ENCODE data around the gene MYBPC3.

Gene MYBPC3

GRCh38 chr11:47359162-47359561 is 6.7 kb upstream of the MYBPC3 start:
- DNase-seq (ENCODE audit: insufficient read length, low spot score): no peak
- FAIRE-seq: no peak

- FAIRE-seq (no peak), DNase-seq (ENCODE audit: insufficient read length, low spot score) (no peak)
These were observed 6.2 kb upstream of the MYBPC3 start for GRCh38 chr11:47358731-47359051.

- no peak for DNase-seq (ENCODE audit: insufficient read length, low spot score)
- FAIRE-seq: no peak
These were observed 5.7 kb upstream of the MYBPC3 start for GRCh38 chr11:47357985-47358730.

GRCh38 chr11:47356998-47357329 is 4.5 kb upstream of the MYBPC3 start:
- no peak for FAIRE-seq
- DNase-seq (ENCODE audit: insufficient read length, low spot score): no peak

GRCh38 chr11:47356129-47356997 is 3.9 kb upstream of the MYBPC3 start:
- FAIRE-seq (no peak), DNase-seq (ENCODE audit: insufficient read length, low spot score) (no peak)

- DNase-seq (ENCODE audit: insufficient read length, low spot score): no peak
- FAIRE-seq: no peak
These were observed 3.0 kb upstream of the MYBPC3 start for GRCh38 chr11:47355283-47356128.

- no peak for FAIRE-seq
- no peak for DNase-seq (ENCODE audit: insufficient read length, low spot score)
These were observed 2.4 kb upstream of the MYBPC3 start for GRCh38 chr11:47354913-47355282.

- no peak for DNase-seq (ENCODE audit: insufficient read length, low spot score)
- no peak for FAIRE-seq
These were observed 1.7 kb upstream of the MYBPC3 start for GRCh38 chr11:47353978-47354774.

- FAIRE-seq: no peak
These were observed 1.1 kb downstream of the MYBPC3 start for GRCh38 chr11:47351156-47352126.

GRCh38 chr11:47350315-47350714 is 2.2 kb downstream of the MYBPC3 start:
- DNase-seq (ENCODE audit: insufficient read length, low spot score): no peak
- no peak for FAIRE-seq

More at GRCh38 chr11:47351156-47352126, 1.1 kb downstream of the MYBPC3 start:
- DNase-seq (ENCODE audit: insufficient read length, low spot score): no peak

GRCh38 chr11:47349521-47350095 is 2.9 kb downstream of the MYBPC3 start:
- FAIRE-seq (no peak), DNase-seq (ENCODE audit: insufficient read length, low spot score) (no peak)

GRCh38 chr11:47348859-47349258 is 3.6 kb downstream of the MYBPC3 start:
- FAIRE-seq (no peak), DNase-seq (ENCODE audit: insufficient read length, low spot score) (peak; percentile 53)

GRCh38 chr11:47348131-47348802 is 4.2 kb downstream of the MYBPC3 start:
- no peak for FAIRE-seq
- DNase-seq (ENCODE audit: insufficient read length, low spot score): no peak

GRCh38 chr11:47347137-47347536 is 5.4 kb downstream of the MYBPC3 start:
- FAIRE-seq: no peak
- DNase-seq (ENCODE audit: insufficient read length, low spot score): no peak

- DNase-seq (ENCODE audit: insufficient read length, low spot score) (no peak), FAIRE-seq (no peak)
These were observed 6.5 kb downstream of the MYBPC3 start for GRCh38 chr11:47345890-47346563.

GRCh38 chr11:47342854-47343253 is 9.6 kb downstream of the MYBPC3 start:
- FAIRE-seq (no peak), DNase-seq (ENCODE audit: insufficient read length, low spot score) (no peak)

- DNase-seq (ENCODE audit: insufficient read length, low spot score): no peak
- no peak for FAIRE-seq
These were observed 10.3 kb downstream of the MYBPC3 start for GRCh38 chr11:47342036-47342803.
